Mesothelial cell of epicardium (in vitro differentiated cells): Measurements from ENCODE around the gene HOXD9. TPM values are rescaled to one million over a fixed set of nuclear protein-coding genes. Genes with fewer than 3 reads are reported as not detected.

Experiments
- DNase-seq, 2 experiments: peaks; one replicate each; pipeline ENCODE4 v3.0.0; 2021; ENCODE audit warnings: low spot score in 2 of 2; ENCODE audit not compliant: unreplicated experiment in 2 of 2
- H3K27ac Mint-ChIP-seq: 2 replicates; pipeline ENCODE4 v1.8.0; 2021; ENCODE audit warnings: mixed read lengths
- H3K27me3 Mint-ChIP-seq: 2 replicates; pipeline ENCODE4 v1.8.0; 2021; ENCODE audit warnings: low read depth, mixed read lengths
- H3K36me3 Mint-ChIP-seq: 2 replicates; pipeline ENCODE4 v1.8.0; 2021; ENCODE audit warnings: mixed read lengths
- H3K4me1 Mint-ChIP-seq: 2 replicates; pipeline ENCODE4 v1.8.0; 2021; ENCODE audit warnings: mixed read lengths
- H3K4me3 Mint-ChIP-seq: 2 replicates; pipeline ENCODE4 v1.8.0; 2021; ENCODE audit warnings: mild to moderate bottlenecking, moderate library complexity, mixed read lengths
- H3K9me3 Mint-ChIP-seq: 2 replicates; pipeline ENCODE4 v1.8.0; 2021; ENCODE audit warnings: mixed read lengths
- total RNA-seq: library from RNA; stranded (reverse); gene quantifications from 3 replicates; pipeline ENCODE4 v1.2.1, GENCODE V29; 2021
- TF ChIP-seq, protein P1 (sequence below): fragments of 200-600 bp; sonication (generic); IDR thresholded peaks from one replicate; pipeline ENCODE4 v1.5.0; 2021; ENCODE audit warnings: antibody characterized with exemption; ENCODE audit not compliant: unreplicated experiment

HOXD9 gene
- total RNA-seq, 1 donor from 2014 or later = 1.1 TPM

DNA sequence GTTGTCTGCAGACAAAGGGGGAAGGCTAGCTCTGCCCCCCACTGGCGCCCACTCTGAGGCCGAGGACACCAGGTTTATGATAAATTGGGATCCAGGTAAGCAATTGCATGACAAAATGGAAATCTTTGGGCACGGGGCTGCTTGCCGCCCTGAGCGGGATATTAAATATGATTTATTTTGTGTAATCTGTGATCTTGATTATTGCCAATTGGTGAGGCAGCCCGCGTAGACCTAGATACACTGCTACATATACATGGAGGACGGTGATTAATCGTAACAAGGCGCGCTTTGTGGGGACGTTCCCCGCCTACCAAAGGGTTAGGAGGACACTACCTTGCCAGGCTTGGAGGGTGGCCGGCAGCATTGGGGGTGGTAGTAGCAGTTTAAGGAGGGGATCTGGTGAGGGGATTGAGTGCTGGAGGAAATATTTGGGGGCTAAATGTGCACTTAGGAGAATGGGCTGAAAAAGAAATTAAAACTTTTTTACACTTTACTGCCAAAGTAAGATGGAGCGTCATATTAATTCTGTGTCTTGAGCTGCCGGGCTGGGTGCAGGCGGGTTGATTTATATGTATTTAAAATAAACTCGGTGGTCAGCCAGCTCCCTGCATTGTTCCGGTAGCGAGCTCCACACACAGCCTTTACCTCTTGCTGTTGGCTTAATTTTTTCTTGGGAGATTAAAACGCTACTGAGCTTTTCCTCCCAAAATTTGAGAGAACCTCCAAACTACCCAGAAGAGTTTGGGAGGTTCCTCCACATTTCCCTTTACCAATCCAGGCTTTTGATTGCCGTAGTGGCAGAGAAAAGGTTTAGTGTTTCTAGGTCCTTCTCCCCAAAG, 38.7 kb downstream of the HOXD9 start:
- TF ChIP-seq, protein P1, sequence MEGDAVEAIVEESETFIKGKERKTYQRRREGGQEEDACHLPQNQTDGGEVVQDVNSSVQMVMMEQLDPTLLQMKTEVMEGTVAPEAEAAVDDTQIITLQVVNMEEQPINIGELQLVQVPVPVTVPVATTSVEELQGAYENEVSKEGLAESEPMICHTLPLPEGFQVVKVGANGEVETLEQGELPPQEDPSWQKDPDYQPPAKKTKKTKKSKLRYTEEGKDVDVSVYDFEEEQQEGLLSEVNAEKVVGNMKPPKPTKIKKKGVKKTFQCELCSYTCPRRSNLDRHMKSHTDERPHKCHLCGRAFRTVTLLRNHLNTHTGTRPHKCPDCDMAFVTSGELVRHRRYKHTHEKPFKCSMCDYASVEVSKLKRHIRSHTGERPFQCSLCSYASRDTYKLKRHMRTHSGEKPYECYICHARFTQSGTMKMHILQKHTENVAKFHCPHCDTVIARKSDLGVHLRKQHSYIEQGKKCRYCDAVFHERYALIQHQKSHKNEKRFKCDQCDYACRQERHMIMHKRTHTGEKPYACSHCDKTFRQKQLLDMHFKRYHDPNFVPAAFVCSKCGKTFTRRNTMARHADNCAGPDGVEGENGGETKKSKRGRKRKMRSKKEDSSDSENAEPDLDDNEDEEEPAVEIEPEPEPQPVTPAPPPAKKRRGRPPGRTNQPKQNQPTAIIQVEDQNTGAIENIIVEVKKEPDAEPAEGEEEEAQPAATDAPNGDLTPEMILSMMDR = no peak
- DNase-seq = no peak
- peaks cover 96% of the 10 kb centered on the region for H3K27me3 Mint-ChIP-seq

DNA sequence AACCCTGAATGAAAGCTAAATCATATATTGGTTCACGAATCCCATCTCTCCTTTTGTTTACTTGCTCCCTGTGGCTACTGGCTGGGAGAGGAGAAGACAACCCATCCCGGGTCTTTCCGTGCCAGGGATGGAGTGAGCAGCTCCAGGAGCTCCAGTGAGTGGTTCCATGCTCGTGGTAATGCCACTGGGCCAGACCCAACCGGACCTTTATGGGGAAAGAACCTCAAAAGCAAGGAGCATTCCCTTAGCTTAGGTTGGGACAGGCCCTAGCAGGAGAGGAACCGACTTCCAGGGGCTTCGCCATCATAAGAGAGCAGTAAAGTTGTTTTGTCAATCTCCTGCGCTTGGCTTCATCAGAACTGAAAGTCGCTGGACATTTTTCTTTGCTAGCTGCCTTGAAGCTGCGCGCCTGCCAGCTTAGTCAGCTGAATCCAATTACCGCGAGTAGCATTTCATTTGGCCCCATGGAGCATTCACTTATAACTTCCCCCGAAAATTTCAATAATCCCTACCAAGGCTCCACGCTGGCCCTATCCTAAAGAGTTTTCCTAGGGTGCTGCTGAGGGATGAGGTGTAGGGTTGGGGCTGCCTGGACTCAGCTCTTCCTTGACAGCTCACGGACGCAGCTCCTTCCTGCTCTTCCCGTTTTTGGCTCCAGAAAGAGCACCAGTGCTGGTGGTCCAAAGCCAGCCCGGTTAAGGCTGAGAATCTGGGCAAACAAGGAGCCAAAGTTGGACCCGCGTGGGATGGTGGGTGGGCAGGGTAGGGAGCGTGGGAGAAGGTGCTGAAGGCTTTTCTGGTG, 39.5 kb downstream of the HOXD9 start:
- Mint-ChIP-seq H3K36me3 (no peaks in the 10 kb centered on the region), H3K27me3 (peaks cover 97% of the 10 kb centered on the region), H3K4me1 (peaks cover 29% of the 10 kb centered on the region), H3K9me3 (no peaks in the 10 kb centered on the region), H3K4me3 (no peak overlapping the region), H3K27ac (no peak overlapping the region)
- TF ChIP-seq, protein P1 = no peak
- no peak for DNase-seq

More for the DNA sequence above, 38.7 kb downstream of the HOXD9 start:
- no peak overlapping the region for H3K27ac Mint-ChIP-seq
- no peaks in the 10 kb centered on the region for H3K36me3 Mint-ChIP-seq
- peaks cover 29% of the 10 kb centered on the region for H3K4me1 Mint-ChIP-seq
- no peak overlapping the region for H3K4me3 Mint-ChIP-seq
- no peaks in the 10 kb centered on the region for H3K9me3 Mint-ChIP-seq

DNA sequence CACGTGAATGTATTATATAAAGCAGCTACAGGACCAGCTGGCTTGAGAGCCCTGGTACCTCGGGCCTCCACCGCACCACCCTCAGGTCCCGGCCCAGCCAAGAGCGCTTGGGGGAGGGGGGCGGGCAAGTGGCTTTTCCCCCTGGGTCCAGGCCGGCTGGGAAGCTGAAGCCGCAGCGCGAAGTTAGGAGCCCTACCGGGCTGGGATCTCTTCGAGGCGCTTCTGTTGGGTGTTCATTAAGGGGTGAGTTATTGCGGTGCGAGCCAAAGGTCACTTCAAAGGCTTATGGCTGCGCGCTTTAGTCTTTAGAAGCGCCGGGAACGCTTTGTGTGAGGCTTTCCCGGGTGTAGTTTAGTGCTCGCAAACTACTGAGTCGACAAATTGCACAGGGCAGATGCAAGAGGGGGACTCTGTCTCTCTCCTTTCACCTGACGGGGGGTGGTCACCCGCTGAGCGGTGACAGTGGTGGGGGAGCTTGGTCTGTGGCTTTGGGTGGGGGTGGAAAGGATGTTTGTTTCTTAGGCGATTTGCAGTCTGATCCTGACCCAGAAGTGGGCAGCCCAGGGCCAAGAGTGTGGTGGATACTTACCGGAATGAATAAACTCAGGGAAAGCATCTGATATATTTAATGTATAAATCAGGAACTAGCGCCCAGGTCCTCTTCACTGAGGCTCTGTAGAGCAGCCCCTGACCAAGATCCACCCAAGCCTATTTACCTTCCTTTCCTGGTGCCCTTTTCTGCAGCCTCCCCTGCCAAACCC, 40.6 kb downstream of the HOXD9 start:
- Mint-ChIP-seq H3K4me3 (no peak overlapping the region), H3K9me3 (no peaks in the 10 kb centered on the region), H3K27ac (no peak overlapping the region), H3K4me1 (peaks cover 22% of the 10 kb centered on the region), H3K27me3 (peaks cover 98% of the 10 kb centered on the region), H3K36me3 (no peaks in the 10 kb centered on the region)
- DNase-seq = no peak
- TF ChIP-seq, protein P1 = no peak

DNA sequence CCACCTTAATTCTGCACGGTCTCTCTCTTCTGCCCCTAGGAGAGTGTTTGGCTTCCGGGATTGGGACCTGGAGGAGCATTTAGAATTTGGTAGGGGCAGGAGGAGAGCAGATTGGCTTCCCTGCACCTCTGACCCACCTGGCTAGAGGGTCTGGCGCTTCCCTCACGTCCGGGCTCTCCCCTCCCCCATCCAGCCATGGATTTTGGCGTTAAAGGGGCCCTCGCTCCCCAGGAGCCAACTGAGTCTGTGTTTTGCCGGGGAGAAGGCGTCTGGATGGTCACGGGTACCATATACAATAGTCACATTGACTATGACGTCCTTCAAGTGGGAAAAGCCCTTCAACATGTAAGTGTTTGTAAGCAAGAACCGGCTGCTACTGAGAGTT, 41.1 kb downstream of the HOXD9 start:
- no peak for DNase-seq
- Mint-ChIP-seq H3K4me3 (no peak overlapping the region), H3K27me3 (peaks cover 98% of the 10 kb centered on the region)

DNA sequence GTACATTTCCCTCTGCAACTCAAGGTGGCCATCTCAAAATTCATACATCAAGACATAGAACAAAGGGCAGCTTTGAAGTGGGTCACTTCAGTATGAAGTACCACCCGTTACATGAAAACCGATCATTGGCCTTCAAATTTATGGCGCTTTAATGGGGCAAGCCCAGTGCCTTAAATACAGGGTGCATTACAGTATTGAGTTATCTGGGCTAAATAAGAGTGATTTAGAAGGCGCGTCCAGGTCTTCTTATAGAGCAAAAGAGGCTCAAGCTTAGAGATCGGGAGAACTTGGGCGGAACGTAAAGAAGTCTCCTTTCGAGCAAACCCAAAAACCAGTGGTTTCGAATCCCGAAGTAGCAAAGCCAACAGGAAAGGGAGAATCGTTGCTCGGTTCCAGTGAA, 41.7 kb downstream of the HOXD9 start:
- Mint-ChIP-seq H3K27ac (no peak overlapping the region), H3K9me3 (no peaks in the 10 kb centered on the region), H3K36me3 (no peaks in the 10 kb centered on the region), H3K4me3 (no peak overlapping the region), H3K4me1 (peaks cover 19% of the 10 kb centered on the region), H3K27me3 (peaks cover 97% of the 10 kb centered on the region)
- TF ChIP-seq, protein P1 = no peak
- no peak for DNase-seq

More for the DNA sequence above, 41.1 kb downstream of the HOXD9 start:
- Mint-ChIP-seq H3K36me3 (no peaks in the 10 kb centered on the region), H3K27ac (no peak overlapping the region), H3K4me1 (peaks cover 19% of the 10 kb centered on the region), H3K9me3 (no peaks in the 10 kb centered on the region)
- TF ChIP-seq, protein P1 = no peak
